B cell (primary cell): Measurements from ENCODE around the gene GPR183. TPM values are rescaled to one million over a fixed set of nuclear protein-coding genes. Genes with fewer than 3 reads are reported as not detected.

ENCODE experiments used
- ATAC-seq: fragments of 200-7000 bp; cut with Tn5 transposase; one replicate; pipeline ENCODE4 v1.10.0; 2021; ENCODE audit warnings: low read depth, mild to moderate bottlenecking, moderate number of reproducible peaks, moderate library complexity
- CTCF ChIA-PET: fragments of 350-600 bp; sonication (Branson Sonifier 250); formaldehyde crosslinking; loops from one replicate; lab custom pipeline; 2021; ENCODE audit warnings: antibody characterized with exemption, inconsistent platforms; lab: Charles Lee
- POLR2A ChIA-PET: fragments of 350-600 bp; sonication (Branson Sonifier 250); formaldehyde crosslinking; loops from one replicate; lab custom pipeline; 2021; ENCODE audit warnings: antibody characterized with exemption; lab: Charles Lee
- DNase-seq: peaks from one replicate; pipeline ENCODE4 v3.0.0; 2013
- H2AFZ ChIP-seq: 2 replicates; pipeline ENCODE4 v1.6.1; 2012; ENCODE audit warnings: mild to moderate bottlenecking, low read depth, low read length; ENCODE audit not compliant: insufficient read depth, poor library complexity, severe bottlenecking
- H3K27ac ChIP-seq, 2 donors: 1 replicate in 1 of 2; 2 replicates in 1 of 2; pipeline ENCODE4 v1.5.1; 2012 to 2013; ENCODE audit warnings: low read length in 2 of 2, mild to moderate bottlenecking in 2 of 2, moderate library complexity in 1 of 2
- H3K27me3 ChIP-seq, 4 experiments: fragments of 200-600 bp in 1 of 4; sonication (generic) in 1 of 4; replicated peaks in 1 of 4; 1 replicate in 2 of 4; 2 replicates in 2 of 4; pipeline versions ENCODE4 v1.6.1 to v1.7.0; 2013 to 2016; ENCODE audit warnings: low read length in 3 of 4, mild to moderate bottlenecking in 2 of 4, mixed read lengths in 1 of 4, moderate library complexity in 1 of 4; ENCODE audit not compliant: insufficient read depth in 4 of 4, control insufficient read depth in 3 of 4; ENCODE audit errors: control extremely low read depth in 1 of 4
- H3K36me3 ChIP-seq, 2 experiments: replicated peaks in 1 of 2; 1 replicate in 1 of 2; 2 replicates in 1 of 2; pipeline versions ENCODE4 v1.6.1 to v1.7.1; 2013; ENCODE audit warnings: low read length in 1 of 2; ENCODE audit not compliant: insufficient read depth in 2 of 2, control insufficient read depth in 1 of 2; ENCODE audit errors: control extremely low read depth in 1 of 2, extremely low read depth in 1 of 2
- H3K4me1 ChIP-seq, 2 donors: fragments of 200-600 bp in 1 of 2; sonication (generic) in 1 of 2; 1 replicate in 1 of 2; 2 replicates in 1 of 2; pipeline versions ENCODE4 v1.5.1 to v1.6.1; 2013 to 2017; ENCODE audit warnings: low read length in 2 of 2; ENCODE audit not compliant: control insufficient read depth in 2 of 2, insufficient read depth in 2 of 2
- H3K4me2 ChIP-seq: replicated peaks from 2 replicates; pipeline ENCODE3; 2012; ENCODE audit warnings: mild to moderate bottlenecking, low read depth, low read length; ENCODE audit not compliant: poor library complexity, severe bottlenecking
- H3K4me3 ChIP-seq, 5 experiments: fragments of 200-600 bp in 1 of 5; sonication (generic) in 1 of 5; 1 replicate in 3 of 5; 2 replicates in 2 of 5; pipeline versions ENCODE4 v1.5.1 to v1.7.0; 2011 to 2016; ENCODE audit warnings: low read length in 4 of 5, mild to moderate bottlenecking in 4 of 5, low read depth in 2 of 5, control low read depth in 1 of 5, moderate library complexity in 1 of 5; ENCODE audit not compliant: insufficient read depth in 1 of 5; ENCODE audit errors: control extremely low read depth in 1 of 5, extremely low read depth in 1 of 5
- H3K79me2 ChIP-seq: fragments of 200-600 bp; sonication (generic); one replicate; pipeline ENCODE4 v1.6.0; 2016; ENCODE audit warnings: low read length; ENCODE audit not compliant: control insufficient read depth, insufficient read depth
- H3K9ac ChIP-seq: fragments of 200-600 bp; sonication (generic); 2 replicates; pipeline ENCODE4 v1.6.1; 2017; ENCODE audit warnings: mild to moderate bottlenecking, low read length, moderate library complexity
- H3K9me3 ChIP-seq, 3 donors: one replicate each; pipeline versions ENCODE4 v1.6.1 to v1.7.1; 2013; ENCODE audit warnings: low read length in 2 of 3; ENCODE audit not compliant: control insufficient read depth in 2 of 3, insufficient read depth in 1 of 3; ENCODE audit errors: control extremely low read depth in 1 of 3
- H4K20me1 ChIP-seq: 2 replicates; pipeline ENCODE4 v1.6.0; 2012; ENCODE audit warnings: mild to moderate bottlenecking, low read length; ENCODE audit not compliant: insufficient read depth, control insufficient read depth, poor library complexity, severe bottlenecking
- H3K27ac Mint-ChIP-seq: one replicate; pipeline ENCODE4 v1.8.0; 2021; ENCODE audit warnings: mixed read lengths
- H3K27me3 Mint-ChIP-seq: one replicate; pipeline ENCODE4 v1.8.0; 2021; ENCODE audit warnings: mixed read lengths
- H3K4me1 Mint-ChIP-seq: one replicate; pipeline ENCODE4 v1.8.0; 2021; ENCODE audit warnings: mixed read lengths
- H3K4me3 Mint-ChIP-seq: one replicate; pipeline ENCODE4 v1.8.0; 2021; ENCODE audit warnings: mixed read lengths
- H3K9me3 Mint-ChIP-seq: one replicate; pipeline ENCODE4 v1.8.0; 2022; ENCODE audit warnings: mixed read lengths; ENCODE audit not compliant: insufficient read depth
- CTCF ChIP-seq: fragments of 200-600 bp; IDR thresholded peaks from one replicate; pipeline ENCODE4 v1.8.0; 2022; ENCODE audit warnings: antibody characterized with exemption, mild to moderate bottlenecking
- EZH2 ChIP-seq: IDR thresholded peaks from 2 replicates; pipeline ENCODE4 v1.6.1; 2012; ENCODE audit warnings: borderline replicate concordance, low read depth, mild to moderate bottlenecking, moderate library complexity, low read length; ENCODE audit not compliant: insufficient read depth, poor library complexity, severe bottlenecking
- WGBS: methylation state at CpG from one replicate; pipeline ENCODE4 v1.1.5; 2013; ENCODE audit warnings: missing lambda C conversion rate; ENCODE audit not compliant: insufficient coverage; 5-methylcytosine and 5-hydroxymethylcytosine counted together
- intact Hi-C: fragments of 100-400 bp; cut with micrococcal nuclease; formaldehyde crosslinking; loops from one replicate; pipeline ENCODE4 v1.10.0; 2022
- polyA plus RNA-seq: library from polyadenylated mRNA; depleted of rRNA; stranded (reverse); fragments of >200 nt; gene quantifications from 2 replicates; pipeline ENCODE4 v1.2.3, GENCODE V29; 2012
- total RNA-seq, 2 donors: library from RNA; stranded (reverse); fragments of 120-200 nt in 1 of 2; gene quantifications; 1 replicate in 1 of 2; 2 replicates in 1 of 2; pipeline versions ENCODE4 v1.2.3 to v1.2.4, GENCODE V29; 2013 to 2022

Gene GPR183
- total and polyA plus RNA-seq, 2 donors (not counting 1 experiment from before 2014, with no cell fraction given): 150 to 256 TPM

GRCh38 chr13:99299920-99300341 is 7.3 kb downstream of the GPR183 start:
- peak overlapping the region; percentile 67 for H3K4me2 ChIP-seq

More at GRCh38 chr13:99299920-99300341, 7.3 kb downstream of the GPR183 start:
- Histone ChIP-seq H3K4me1 (peaks cover 91 to 97% of the 10 kb centered on the region in 2 donors), H3K9ac (peak overlapping the region; percentile 14), H3K79me2 (peaks cover 96% of the 10 kb centered on the region), H3K4me3 (peak overlapping the region in 2 of 5 experiments; percentile 13 to 34), H3K36me3 (peaks cover 0 to 62% of the 10 kb centered on the region in 2 experiments), H3K9me3 (no peaks in the 10 kb centered on the region), H3K27ac (peak overlapping the region; percentile 41 to 61), H4K20me1 (no peaks in the 10 kb centered on the region), H3K27me3 (no peaks in the 10 kb centered on the region), H2AFZ (no peak overlapping the region)
- 55% methylated on average over 4 of the region's 4 CpGs for whole genome bisulfite sequencing
- DNase-seq: no peak
- CTCF ChIA-PET: interaction anchor here (0.6 to 13.9 kb wide), 8 partner anchors 17 to 136 kb away, joined by 3 to 206 read pairs (median 7); no protein-coding TSS in a partner anchor
- POLR2A ChIA-PET: interaction anchor here (1.0 to 1.5 kb wide), 3 partner anchors 11 to 30 kb away, joined by 3 to 5 read pairs (median 3); no protein-coding TSS in a partner anchor
- Mint-ChIP-seq H3K4me1 (peaks cover 87% of the 10 kb centered on the region), H3K9me3 (no peaks in the 10 kb centered on the region), H3K27me3 (no peaks in the 10 kb centered on the region), H3K27ac (peak overlapping the region; percentile 80), H3K4me3 (peak overlapping the region; percentile 82)
- TF ChIP-seq CTCF: no peak
- TF ChIP-seq EZH2: no peak
- ATAC-seq: peak; percentile 28
- intact Hi-C loops: loop anchor here (10.0 kb wide), 1 partner anchor 135 kb away; no protein-coding TSS in a partner anchor
